ENCODE measurements around the gene NR5A1.

NR5A1 gene

DNA sequence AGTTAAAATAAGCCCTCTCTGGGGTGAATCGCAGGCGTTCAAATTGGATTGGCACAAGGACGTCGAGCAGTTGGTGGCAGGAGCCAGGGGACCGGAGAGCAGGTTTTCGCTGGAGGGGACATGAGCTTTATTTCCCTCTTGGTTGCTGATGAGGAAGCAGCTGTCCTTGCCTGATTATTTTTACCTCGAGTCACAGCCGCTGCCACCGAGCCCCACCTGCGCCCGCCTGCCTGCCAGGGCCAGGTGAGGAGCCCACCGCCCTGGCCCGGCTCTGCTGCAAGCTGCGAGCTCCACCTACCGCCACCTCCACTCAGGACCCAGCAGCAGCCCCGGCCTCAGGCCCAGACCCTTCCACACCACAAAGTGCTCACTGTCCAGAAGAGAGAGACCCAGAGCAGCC is 65.9 kb downstream of the NR5A1 start:
- DNase-seq (ENCODE audit: low read depth in 2 of 2): no peak

GRCh38 chr9:124440786-124441185 is 66.4 kb downstream of the NR5A1 start:
- no peak for DNase-seq (ENCODE audit: low read depth in 2 of 2)

GRCh38 chr9:124439686-124440243 is 67.4 kb downstream of the NR5A1 start:
- no peak for DNase-seq (ENCODE audit: low read depth in 2 of 2)

GRCh38 chr9:124439086-124439485 is 68.1 kb downstream of the NR5A1 start:
- DNase-seq (ENCODE audit: low read depth in 2 of 2): no peak

- no peak for DNase-seq (ENCODE audit: low read depth in 2 of 2)
These were observed 69.1 kb downstream of the NR5A1 start for GRCh38 chr9:124438091-124438490.

GRCh38 chr9:124437086-124437485 is 70.1 kb downstream of the NR5A1 start:
- no peak for DNase-seq (ENCODE audit: low read depth in 2 of 2)

DNA sequence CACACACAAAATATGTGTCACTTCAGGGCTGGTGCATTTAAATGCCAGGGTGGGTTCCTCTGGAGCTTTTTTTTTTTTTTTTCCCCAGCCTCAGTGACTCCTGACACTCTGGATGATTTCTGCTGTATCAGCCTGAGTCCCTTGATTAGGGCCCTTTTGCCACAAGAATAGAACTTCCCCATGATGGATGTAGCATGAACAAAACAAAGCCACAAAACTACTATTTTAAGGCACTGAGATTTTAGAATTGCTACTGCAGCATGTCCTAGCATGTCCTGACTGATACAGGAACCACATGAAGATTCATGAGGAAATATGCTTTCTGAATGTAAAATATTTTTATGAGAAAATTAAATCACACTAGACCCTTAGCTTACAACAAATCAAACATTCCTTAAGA is 70.9 kb downstream of the NR5A1 start:
- no peak for DNase-seq (ENCODE audit: low read depth in 2 of 2)

All from stimulated activated CD8-positive, alpha-beta memory T cell treated with anti-CD3 and anti-CD28 coated beads, Interleukin-2, amount 100 ng/mL, for 1 hour (primary cell).